GDM1 (cell line): ENCODE data around the gene ZNF140.

Source experiments
- DNase-seq: peaks from one replicate; lab custom pipeline; 2025; lab: John Stamatoyannopoulos, UW

ZNF140 gene

DNA sequence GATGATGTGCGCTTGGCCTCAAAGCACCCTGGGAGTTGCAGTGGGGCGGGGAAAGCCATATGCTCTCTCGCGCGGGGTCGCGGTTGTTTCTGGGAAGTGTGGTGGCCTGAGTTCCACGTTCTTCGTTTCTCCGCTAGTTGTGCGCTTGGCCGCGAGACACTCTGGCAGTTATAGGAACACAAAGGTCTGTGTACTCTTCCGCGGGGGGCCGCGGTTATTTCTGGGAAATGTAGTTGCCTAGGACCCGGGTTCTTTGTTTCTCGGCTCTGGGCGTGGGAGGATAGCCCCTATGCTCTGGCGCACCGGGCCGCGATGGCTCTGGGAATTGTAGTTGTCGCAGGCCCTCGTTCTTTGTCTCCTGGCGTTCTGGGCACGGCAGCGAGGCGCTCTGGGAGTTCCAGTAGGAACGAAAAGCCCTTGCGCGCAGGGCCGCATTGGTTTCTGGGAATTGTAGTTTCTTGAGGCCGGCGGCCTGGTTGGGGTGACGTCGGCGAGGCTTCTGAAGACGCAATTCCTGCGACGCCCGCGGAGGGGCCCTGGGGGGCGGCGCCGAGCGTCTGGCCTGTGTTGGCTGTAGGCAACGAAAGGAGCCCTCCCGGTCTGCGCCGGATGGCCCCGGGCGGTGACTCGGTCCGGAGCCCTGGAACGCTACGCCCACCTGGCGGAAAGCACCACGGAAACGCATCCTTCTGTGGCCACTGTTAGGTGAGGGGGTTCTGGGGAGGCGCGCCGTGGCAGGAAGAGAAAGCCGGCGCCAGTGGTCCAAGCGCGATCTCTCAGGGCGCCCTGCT, at the start of gene ZNF140:
TSS of gene ZNF140 (plus strand) at position 556 of the 791 bp plus-strand sequence. CDS start 398 bp downstream, outside the sequence.
- DNase-seq = peak; percentile 93

DNA sequence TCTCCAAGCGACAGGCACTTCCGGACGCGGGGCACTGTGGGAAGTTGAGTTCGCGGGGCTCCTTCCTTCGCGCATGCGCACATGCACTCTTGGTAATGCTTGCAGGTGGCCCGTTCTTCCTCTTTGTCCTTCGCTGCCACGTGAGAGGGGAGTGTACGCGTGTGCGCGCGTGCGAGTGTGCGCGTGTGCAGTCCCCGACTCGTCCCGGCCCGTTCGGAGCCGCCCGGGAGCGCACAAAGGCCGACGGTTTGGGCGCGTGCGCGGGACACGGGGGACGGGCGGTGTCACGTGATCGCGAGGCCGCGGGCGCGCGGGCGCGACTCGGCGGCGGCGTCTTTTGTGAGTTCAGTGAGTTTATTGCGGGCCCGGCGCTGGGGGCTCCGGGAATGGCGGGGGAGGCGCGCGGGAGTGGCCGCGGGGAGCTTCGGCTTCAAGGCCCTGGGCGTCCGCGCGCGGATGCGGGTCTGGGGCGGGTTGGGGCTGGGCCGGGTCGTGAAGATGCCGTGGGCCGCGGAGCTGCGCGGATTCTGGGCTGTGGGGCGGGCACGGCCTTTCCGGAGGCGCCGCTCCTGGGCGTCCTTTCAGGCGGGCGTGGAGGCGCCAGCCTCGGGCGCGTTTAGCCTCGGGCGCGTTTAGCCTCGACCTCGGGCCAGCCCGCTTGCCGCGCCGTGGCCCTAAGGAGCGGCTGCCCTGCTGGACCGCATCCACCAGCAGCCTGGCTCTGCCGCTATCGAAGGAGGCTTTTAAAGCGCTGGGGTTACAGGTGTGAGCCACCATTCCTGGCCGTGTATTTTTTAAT, 43.3 kb upstream of the ZNF140 start, which contains the start of gene ZNF84:
TSS of gene ZNF84 (plus strand) at position 303 of the 799 bp plus-strand sequence. CDS start 3,959 bp downstream, outside the sequence.
- peak; percentile 99 for DNase-seq

DNA sequence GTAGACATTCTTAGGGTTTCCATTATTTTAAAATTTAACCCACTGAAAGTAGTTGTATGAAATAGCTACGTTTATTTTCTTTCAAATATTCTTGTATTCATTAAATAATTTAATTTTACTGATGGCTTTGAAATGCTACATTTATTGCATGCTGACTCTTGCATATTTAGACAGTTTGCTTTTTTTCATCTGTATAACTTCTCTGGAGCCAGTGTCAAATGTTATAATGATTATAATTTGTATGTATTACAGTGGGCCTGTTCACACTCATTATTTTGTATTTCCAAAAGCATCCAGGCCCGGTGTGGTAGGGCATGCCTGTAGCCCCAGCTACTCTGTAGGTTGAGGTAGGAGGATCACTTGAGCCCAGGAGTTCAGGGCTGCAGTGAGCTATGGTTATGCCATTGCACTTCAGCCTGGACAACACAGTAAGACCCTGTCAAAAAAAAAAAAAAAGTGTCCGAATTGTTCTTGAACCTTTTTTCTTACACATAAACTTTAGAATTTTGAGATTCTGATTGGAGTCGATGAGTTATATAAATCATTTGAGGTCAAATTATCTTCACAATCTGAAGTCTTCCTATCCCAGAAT, 42.5 kb upstream of the ZNF140 start:
- DNase-seq = no peak

DNA sequence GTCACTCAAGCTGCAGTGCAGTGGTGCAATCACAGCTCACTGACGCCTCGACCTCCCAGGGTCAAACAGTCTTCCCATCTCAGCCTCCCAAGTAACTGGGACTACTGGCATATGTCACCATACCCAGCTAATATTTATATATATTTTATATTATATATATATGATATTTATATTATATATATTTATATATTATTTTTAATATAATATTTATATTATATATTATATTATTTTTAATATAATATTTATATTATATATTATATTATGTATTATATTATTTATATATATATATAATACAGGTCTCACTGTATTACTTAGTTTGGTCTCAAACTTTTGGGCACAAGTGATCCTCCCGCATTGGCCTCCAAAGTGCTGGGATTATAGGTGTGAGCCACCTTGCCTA, 34.0 kb upstream of the ZNF140 start:
- no peak for DNase-seq

DNA sequence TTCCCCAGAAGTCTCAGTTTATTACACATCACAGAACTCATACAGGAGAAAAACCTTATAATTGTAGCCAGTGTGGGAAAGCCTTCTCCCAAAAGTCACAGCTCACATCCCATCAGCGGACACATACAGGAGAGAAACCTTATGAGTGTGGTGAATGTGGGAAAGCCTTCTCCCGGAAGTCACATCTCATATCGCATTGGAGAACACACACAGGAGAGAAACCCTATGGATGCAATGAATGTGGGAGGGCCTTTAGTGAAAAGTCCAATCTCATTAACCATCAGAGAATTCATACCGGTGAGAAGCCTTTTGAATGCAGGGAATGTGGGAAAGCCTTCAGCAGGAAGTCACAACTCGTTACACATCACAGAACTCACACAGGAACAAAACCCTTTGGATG, 23.3 kb upstream of the ZNF140 start:
- DNase-seq = no peak

DNA sequence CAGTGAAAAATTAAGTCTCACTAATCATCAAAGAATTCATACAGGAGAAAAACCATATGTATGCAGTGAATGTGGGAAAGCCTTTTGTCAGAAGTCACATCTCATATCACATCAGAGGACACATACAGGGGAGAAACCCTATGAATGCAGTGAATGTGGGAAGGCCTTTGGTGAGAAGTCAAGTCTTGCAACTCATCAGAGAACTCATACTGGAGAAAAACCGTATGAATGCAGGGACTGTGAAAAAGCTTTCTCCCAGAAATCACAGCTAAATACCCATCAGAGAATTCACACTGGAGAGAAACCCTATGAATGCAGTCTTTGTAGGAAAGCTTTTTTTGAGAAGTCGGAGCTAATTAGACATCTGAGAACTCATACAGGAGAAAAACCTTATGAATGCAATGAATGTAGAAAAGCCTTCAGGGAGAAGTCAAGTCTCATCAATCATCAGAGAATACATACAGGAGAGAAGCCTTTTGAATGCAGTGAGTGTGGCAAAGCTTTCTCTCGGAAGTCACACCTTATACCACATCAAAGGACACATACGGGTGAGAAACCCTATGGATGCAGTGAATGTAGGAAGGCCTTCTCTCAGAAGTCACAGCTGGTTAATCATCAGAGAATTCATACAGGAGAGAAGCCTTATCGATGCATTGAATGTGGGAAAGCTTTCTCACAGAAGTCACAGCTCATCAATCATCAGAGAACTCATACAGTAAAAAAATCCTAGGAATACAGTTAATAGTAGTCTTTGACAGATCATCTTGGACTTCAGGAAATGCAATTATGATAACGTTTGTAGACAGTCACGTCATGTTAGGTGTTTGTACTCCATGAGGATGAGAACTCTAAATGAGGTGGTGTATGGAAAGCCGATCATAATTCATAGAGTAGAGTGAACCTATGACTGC, 22.3 kb upstream of the ZNF140 start:
- DNase-seq = no peak

DNA sequence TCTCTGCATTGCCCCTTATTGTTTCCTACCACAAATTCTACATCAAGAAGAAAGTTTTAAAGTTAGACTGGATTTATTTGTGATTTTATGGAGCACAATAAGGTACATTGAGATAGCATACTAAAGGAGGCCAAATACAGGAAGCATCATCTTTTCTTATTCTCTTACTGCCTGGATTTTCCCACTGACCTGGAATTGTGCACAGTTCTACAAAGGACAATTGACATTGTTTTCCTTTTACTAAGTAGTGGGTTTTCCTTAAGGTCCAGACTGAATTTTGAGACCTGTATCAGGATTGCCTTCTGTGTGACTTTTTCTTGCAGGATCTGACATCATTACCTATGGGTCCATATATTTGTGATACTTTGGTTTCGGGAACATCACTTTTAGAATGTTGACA, 18.8 kb upstream of the ZNF140 start:
- no peak for DNase-seq

DNA sequence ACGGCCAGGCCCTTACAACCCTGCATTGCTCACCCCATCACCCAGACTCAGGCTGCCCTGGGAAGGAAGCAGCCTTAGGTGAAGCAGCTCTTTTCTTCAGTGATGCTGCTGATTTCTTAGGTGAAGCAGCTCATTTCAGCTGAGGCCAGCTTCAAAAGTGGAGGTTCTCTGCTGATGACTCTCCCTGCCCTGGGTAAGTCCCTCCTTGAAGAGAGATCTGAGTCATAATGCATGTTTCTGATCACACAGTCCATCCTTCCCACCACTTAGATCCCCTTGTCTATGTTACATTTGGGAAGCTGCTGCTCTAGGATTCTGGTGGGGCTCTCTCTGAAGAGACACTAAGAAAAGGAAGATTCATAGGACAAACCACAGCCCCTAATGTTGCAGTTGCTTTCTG, 17.2 kb upstream of the ZNF140 start:
- DNase-seq = no peak

DNA sequence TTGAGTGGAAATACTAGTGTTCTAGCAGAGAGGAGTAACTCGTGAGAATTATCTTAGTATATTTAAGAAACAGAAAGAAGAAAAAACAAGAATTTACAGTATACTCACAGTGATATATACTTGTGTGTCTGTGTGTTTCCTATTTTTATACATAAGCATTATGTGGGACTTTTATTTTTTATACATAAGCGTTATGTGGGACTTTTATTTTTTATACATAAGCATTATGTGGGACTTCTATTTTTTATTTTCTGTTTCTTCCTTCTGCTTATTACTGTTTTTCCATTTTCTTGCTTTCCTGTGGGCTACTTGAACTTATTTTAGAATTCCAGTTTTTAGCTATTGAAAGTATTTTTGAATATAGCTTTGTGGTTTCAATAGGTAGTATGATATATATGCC, 6.9 kb upstream of the ZNF140 start:
- no peak for DNase-seq

DNA sequence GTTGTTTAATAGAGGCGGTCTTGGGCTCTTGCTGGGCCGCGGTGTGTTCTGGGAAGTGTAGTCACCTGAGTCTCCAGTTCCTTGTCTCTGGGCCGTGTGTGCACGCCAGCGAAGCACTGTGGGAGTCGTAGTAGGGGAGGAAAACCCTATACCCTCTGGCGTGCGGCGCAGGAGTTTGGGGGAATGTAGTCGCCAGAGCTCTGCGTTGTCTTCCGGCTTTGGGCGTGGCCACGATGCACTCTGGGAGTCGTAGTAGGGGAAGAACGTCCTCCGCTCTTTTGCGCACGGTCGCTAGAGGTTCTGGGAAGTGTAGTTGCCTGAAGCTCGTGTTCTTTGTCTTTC, 726 bp upstream of the ZNF140 start:
- peak; percentile 98 for DNase-seq

DNA sequence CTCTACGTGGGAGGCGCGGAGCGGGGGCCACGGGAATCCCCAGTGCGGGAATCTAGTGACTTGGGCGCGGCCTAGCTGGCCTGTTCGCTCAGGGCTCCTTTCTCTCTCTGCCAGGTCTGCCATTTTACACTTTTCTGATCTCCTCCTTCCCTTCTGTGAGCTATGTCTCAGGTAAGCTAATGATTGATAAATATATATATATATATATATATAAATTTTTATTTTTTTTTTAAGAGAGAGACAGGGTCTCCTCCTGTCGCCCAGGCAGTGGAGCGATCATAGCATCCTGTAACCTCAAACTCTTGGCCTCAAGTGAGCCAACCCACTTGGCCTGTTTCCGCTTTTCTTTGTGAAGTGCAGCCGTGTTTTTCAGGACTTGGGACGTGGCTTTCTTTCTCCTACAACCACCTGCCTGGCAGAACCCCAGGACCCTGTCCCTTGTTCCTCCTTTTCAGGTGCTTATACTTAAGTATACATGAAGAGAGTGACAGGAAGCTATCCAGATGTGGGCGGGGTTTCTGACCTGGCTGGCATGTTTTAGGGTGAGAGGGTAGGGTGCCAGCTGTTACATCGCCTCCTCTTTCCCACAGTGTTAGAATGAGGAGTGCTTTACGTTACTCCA, 547 bp downstream of the ZNF140 start:
- DNase-seq = no peak

DNA sequence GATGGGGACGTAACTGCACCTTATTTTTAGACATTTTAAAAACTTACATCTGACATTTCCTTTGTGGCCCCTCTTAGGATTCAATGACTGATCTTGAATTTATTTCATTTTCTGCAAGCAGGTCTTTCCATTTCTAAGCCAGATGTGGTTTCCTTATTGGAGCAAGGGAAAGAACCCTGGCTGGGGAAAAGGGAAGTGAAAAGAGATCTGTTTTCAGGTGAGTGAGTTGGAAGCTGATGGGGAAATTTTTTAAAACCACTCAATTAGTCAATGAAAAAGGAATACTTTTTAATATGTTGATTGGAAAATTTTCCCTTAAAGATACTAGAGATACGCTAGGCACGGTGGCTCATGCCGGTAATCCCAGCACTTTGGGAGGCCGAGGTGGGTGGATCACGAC, 2.6 kb downstream of the ZNF140 start:
- no peak for DNase-seq

DNA sequence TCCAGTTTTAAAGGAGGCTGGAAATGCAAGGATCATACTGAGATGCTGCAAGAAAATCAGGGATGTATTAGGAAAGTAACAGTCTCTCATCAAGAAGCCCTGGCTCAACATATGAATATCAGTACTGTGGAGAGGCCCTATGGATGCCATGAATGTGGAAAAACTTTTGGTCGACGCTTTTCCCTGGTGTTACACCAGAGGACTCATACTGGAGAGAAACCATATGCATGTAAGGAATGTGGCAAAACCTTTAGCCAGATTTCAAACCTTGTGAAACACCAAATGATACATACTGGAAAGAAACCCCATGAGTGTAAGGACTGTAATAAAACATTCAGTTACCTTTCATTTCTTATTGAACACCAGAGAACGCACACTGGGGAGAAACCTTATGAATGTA, 24.9 kb downstream of the ZNF140 start:
- DNase-seq = no peak

DNA sequence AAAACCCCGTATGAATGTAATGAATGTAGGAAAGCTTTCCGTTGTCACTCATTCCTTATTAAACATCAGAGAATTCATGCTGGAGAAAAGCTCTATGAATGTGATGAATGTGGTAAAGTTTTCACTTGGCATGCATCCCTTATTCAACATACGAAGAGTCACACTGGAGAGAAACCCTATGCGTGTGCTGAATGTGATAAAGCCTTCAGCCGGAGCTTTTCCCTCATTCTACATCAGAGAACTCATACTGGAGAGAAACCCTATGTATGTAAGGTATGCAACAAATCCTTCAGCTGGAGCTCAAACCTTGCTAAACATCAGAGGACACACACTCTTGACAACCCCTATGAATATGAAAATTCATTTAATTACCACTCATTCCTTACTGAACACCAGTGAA, 25.5 kb downstream of the ZNF140 start:
- no peak for DNase-seq

DNA sequence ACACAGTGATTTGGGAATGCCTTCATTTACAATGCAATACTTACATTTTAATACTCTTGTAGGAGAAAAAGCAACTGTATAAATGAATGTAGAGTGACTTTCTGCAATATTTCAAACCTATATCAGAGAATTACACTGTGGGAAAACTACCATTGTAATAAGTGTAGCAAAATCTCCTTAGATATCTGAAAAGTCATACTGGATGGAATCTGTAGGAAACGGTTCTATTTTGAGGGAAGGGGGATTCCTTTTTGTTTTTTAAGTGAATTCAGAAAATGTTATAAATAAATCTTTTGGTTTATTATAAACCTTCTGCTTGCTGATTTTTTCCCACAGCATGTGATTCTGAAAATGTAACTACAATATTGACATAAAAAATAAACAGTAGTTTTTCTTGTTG, 26.4 kb downstream of the ZNF140 start:
- no peak for DNase-seq

DNA sequence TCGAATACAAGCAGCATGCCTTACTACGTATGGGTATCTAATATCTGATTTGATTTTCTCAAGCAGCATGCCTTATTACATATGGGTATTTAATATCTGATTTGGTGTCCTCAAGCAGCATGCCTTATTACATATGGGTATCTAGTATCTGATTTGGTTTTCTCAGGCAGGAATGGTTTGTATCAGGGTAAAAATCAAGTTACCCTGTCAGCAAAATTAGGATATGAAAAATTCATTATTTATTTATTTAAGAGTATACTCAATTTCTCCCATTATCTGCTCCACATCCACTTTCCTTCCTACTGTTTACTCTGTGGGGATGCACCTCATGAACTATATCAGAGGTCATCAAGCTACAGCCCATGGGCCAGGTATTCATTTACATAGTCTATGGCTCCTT, 27.4 kb downstream of the ZNF140 start:
- no peak for DNase-seq

DNA sequence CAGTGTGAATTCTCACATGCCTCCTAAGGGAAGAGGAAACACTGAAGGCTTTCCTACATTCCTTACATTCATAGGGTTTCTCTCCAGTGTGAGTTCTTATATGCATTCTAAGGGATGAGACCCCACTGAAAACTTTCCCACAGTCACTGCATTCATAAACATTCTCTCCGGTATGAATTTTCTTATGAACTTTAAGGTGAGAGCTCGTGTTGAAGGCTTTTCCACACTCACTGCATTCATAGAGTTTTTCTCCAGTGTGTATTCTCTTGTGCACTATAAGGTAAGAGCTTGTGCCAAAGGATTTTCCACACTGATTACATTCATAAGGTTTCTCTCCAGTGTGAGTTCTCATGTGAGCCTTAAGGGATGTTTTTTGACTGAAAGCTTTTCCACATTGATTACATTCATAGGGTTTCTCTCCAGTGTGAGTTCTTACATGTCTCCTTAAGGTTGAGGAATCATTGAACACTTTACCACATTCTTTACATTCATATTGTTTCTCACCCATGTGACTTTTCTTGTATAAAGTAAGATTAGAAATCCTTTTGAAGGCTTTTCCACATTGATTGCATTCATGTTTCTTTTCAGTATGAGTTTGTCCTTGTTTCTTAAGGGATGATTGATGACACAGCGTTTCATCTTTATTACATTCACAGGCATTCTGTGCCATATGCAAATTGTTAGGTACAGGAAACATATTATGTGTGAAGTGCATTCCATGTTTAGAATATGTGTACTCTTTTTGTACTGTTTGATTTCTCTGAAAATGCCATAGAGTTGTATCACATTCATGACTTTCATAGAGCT, 39.9 kb downstream of the ZNF140 start:
- DNase-seq = no peak

DNA sequence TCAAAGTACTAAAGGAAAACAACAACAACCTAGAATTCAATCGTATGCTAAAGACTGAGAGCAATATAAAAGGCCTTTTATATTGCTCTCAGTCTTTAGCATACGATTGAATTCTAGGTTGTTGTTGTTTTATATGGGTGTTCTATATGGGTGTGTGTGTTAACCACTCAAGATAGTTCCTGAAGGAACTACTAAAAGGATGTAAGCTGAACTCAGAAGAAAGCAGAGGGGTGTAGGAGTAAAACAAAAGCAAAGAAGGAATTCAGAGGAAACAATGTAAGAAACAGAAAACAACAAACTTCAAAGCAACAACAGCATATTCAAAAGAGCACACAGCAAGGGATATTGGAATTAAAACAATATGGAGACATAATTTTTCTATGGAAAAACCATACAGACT, 44.0 kb downstream of the ZNF140 start:
- DNase-seq = no peak

DNA sequence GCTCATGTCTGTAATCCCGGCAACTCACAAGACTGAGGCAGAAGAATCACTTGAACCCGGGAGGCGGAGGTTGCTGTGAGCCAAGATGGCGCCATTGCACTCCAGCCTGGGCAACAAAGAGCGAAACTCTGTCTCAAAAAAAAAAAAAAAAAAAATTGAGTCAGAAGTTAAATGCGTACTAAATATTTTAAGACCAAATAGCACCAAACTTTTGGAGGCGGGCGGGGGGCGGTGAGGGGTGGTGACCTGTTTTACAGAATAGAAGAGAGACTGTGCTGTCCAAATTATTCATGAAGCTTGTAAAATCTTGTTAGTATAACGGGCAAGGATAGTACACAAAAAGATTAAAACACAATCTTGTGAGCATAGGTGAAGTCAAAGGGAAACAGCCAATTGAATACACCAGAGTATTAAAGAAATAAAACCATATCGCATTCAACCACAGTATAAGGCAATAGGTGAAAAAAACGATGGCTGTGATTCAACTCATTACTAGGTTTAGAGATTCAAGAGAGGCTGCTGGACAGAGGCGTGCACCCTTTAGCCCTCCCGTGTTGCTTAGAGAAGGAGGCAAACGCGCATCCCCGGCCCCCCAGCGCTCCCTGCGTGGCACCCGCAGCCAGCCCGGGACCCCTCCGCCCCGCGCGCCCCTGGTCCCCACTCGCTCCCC, 48.8 kb downstream of the ZNF140 start:
- DNase-seq = no peak
